Measurements from ENCODE around the gene ITGB4.

GRCh38 chr17:75785016-75785890 is 64.0 kb downstream of the ITGB4 start:
- no peak for TF ChIP-seq EZH2phosphoT487 (IDR thresholded peaks at IDR 0.05)
- no peak for TF ChIP-seq CTCF (IDR thresholded peaks at IDR 0.05)
- no peak for TF ChIP-seq EZH2 (IDR thresholded peaks at IDR 0.05)

All from neural progenitor cell (in vitro differentiated cells).